Endodermal cell (in vitro differentiated cells): ENCODE results near the gene VWA1. TPM values are rescaled to one million over a fixed set of nuclear protein-coding genes. Genes with fewer than 3 reads are reported as not detected.
A peak's percentile ranks its signal among the peaks of the same experiment; 100 is the strongest.
"Not testable (repeated sequence)": the region's sequence is repeated elsewhere in the genome, so short reads cannot be mapped to it uniquely, and the experiment has no call there.

ENCODE experiments used
- DNase-seq: peaks from one replicate; pipeline ENCODE4 v3.0.0-alpha.2; 2017
- H3K27ac ChIP-seq: 2 replicates; pipeline ENCODE4 v1.5.1; 2013; ENCODE audit warnings: mild to moderate bottlenecking, low read depth, low read length, moderate library complexity
- H3K27me3 ChIP-seq: 2 replicates; pipeline ENCODE4 v1.6.1; 2013; ENCODE audit warnings: mild to moderate bottlenecking, low read length, moderate library complexity; ENCODE audit not compliant: insufficient read depth, control insufficient read depth, poor library complexity, severe bottlenecking
- H3K36me3 ChIP-seq: 2 replicates; pipeline ENCODE4 v1.7.0; 2013; ENCODE audit warnings: mild to moderate bottlenecking, low read length, moderate library complexity; ENCODE audit not compliant: control insufficient read depth, insufficient read depth
- H3K4me1 ChIP-seq: one replicate; pipeline ENCODE4 v1.7.0; 2013; ENCODE audit warnings: low read length; ENCODE audit not compliant: control insufficient read depth, insufficient read depth
- H3K4me3 ChIP-seq: 2 replicates; pipeline ENCODE4 v1.5.1; 2013; ENCODE audit warnings: mild to moderate bottlenecking, low read length, moderate library complexity
- H3K9ac ChIP-seq: 2 replicates; pipeline ENCODE4 v1.6.1; 2013; ENCODE audit warnings: mild to moderate bottlenecking, low read length, moderate library complexity; ENCODE audit not compliant: poor library complexity, severe bottlenecking; ENCODE audit errors: extremely low read depth
- H3K9me3 ChIP-seq: 2 replicates; pipeline ENCODE4 v1.6.1; 2013; ENCODE audit warnings: mild to moderate bottlenecking, low read length, moderate library complexity; ENCODE audit not compliant: control insufficient read depth
- H3K27ac Mint-ChIP-seq: 2 replicates; pipeline ENCODE4 v1.8.0; 2020; ENCODE audit warnings: mixed read lengths
- H3K27me3 Mint-ChIP-seq: 2 replicates; pipeline ENCODE4 v1.8.0; 2021; ENCODE audit warnings: mild to moderate bottlenecking, mixed read lengths; ENCODE audit not compliant: insufficient read depth
- H3K36me3 Mint-ChIP-seq: 2 replicates; pipeline ENCODE4 v1.8.0; 2020; ENCODE audit warnings: low read depth, mixed read lengths
- H3K4me1 Mint-ChIP-seq: 2 replicates; pipeline ENCODE4 v1.8.0; 2020; ENCODE audit warnings: mixed read lengths
- H3K4me3 Mint-ChIP-seq: 2 replicates; pipeline ENCODE4 v1.8.0; 2020; ENCODE audit warnings: mild to moderate bottlenecking, moderate library complexity, mixed read lengths
- H3K9me3 Mint-ChIP-seq: 2 replicates; pipeline ENCODE4 v1.8.0; 2020; ENCODE audit warnings: mild to moderate bottlenecking, mixed read lengths
- WGBS, 2 experiments: methylation state at CpG; one replicate each; pipeline versions ENCODE4 v1.1.5 to v1.1.7; 2013; ENCODE audit warnings: missing lambda C conversion rate in 2 of 2, mixed read lengths in 1 of 2; ENCODE audit not compliant: insufficient coverage in 1 of 2, insufficient read length in 1 of 2; 5-methylcytosine and 5-hydroxymethylcytosine counted together
- total RNA-seq, 2 donors: library from RNA; stranded (reverse); fragmentation: NEBNext Ultra II Directional in 1 of 2; extraction: Animal tissue kit (Norgen Biotek cat#: 25700) in 1 of 2; gene quantifications; 2 replicates in 1 of 2; 3 replicates in 1 of 2; pipeline ENCODE4 v1.2.1, GENCODE V29; 2021
- TF ChIP-seq, protein P1 (sequence below): fragments of 200-600 bp; sonication (generic); conservative IDR thresholded peaks from 2 replicates; pipeline ENCODE4 v1.5.0; 2021; ENCODE audit warnings: antibody characterized with exemption, mild to moderate bottlenecking

Gene VWA1
- total RNA-seq, 2 donors from 2014 or later, result 12.7 to 17.4 TPM

DNA sequence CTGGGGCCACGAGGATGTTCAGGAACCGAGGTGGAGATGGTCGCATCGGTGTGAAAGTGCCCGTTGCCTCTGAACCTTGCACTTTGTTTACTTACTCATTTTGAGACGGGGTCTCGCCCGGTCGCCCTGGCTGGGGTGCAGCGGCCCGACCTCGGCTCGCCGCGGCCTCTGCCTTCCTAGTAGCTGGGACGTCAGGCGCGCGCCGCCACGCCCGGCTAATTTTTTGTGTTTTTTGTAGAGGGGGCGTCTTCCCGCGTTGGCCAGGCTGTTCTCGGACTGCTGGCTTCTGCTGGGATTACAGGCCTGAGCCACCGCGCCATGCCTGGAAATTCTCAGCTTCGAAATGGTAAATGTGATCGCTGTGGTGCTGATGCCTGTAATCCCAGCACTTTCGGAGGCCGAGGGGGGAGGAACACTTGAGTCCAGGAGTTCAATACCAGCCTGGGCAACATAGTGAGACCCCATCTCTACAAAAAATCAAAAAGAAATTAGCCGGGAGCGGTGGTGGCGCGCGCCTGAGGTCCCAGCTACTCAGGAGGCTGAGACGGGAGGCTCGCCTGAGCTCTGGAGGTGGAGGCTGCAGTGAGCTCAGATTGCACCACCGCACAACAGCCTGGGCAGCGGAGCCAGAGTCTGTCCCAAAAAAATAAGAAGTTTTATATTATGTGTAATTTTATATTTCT is 27.7 kb upstream of the VWA1 start:
- peaks cover 29% of the 10 kb centered on the region for H3K36me3 ChIP-seq
- no peaks in the 10 kb centered on the region for H3K4me1 ChIP-seq
- Mint-ChIP-seq H3K27ac (peak overlapping the region; percentile 84), H3K4me3 (peak overlapping the region; percentile 88), H3K9me3 (peaks cover 13% of the 10 kb centered on the region), H3K27me3 (no peaks in the 10 kb centered on the region), H3K4me1 (peaks cover 22% of the 10 kb centered on the region), H3K36me3 (peaks cover 48% of the 10 kb centered on the region)
- H3K9ac ChIP-seq, result peak overlapping the region; percentile 81
- H3K9me3 ChIP-seq, result no peaks in the 10 kb centered on the region
- H3K27me3 ChIP-seq, result no peaks in the 10 kb centered on the region
- peak overlapping the region; percentile 94 for H3K4me3 ChIP-seq
- TF ChIP-seq, protein P1, sequence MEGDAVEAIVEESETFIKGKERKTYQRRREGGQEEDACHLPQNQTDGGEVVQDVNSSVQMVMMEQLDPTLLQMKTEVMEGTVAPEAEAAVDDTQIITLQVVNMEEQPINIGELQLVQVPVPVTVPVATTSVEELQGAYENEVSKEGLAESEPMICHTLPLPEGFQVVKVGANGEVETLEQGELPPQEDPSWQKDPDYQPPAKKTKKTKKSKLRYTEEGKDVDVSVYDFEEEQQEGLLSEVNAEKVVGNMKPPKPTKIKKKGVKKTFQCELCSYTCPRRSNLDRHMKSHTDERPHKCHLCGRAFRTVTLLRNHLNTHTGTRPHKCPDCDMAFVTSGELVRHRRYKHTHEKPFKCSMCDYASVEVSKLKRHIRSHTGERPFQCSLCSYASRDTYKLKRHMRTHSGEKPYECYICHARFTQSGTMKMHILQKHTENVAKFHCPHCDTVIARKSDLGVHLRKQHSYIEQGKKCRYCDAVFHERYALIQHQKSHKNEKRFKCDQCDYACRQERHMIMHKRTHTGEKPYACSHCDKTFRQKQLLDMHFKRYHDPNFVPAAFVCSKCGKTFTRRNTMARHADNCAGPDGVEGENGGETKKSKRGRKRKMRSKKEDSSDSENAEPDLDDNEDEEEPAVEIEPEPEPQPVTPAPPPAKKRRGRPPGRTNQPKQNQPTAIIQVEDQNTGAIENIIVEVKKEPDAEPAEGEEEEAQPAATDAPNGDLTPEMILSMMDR, result peak; percentile 45
- peak; percentile 68 for DNase-seq
- 4 to 7% methylated on average over 29 to 41 of the region's 41 CpGs for WGBS, 2 experiments
- H3K27ac ChIP-seq, result peak overlapping the region; percentile 54

DNA sequence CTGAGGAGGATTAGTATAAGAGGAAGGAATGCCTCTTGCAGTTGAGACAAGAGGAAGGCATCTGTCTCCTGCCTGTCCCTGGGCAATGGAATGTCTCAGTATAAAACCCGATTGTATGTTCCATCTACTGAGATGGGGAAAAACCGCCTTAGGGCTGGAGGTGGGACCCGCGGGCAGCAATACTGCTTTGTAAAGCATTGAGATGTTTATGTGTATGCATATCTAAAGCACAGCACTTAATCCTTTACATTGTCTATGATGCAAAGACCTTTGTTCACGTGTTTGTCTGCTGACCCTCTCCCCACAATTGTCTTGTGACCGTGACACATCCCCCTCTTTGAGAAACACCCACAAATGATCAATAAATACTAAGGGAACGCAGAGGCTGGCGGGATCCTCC is 25.3 kb upstream of the VWA1 start:
- not testable (repeated sequence) for H3K27me3 ChIP-seq, H3K27ac ChIP-seq, DNase-seq, H3K4me1 ChIP-seq, H3K9me3 ChIP-seq, H3K9ac ChIP-seq, H3K27me3 Mint-ChIP-seq, H3K4me3 ChIP-seq
- Mint-ChIP-seq H3K4me1 (peaks cover 24% of the 10 kb centered on the region), H3K9me3 (peaks cover 17% of the 10 kb centered on the region), H3K27ac (peak overlapping the region; percentile 86), H3K4me3 (peak overlapping the region; percentile 31), H3K36me3 (peaks cover 29% of the 10 kb centered on the region)
- peaks cover 13% of the 10 kb centered on the region for H3K36me3 ChIP-seq
- 28 to 58% methylated on average over 5 to 8 of the region's 8 CpGs for WGBS, 2 experiments

DNA sequence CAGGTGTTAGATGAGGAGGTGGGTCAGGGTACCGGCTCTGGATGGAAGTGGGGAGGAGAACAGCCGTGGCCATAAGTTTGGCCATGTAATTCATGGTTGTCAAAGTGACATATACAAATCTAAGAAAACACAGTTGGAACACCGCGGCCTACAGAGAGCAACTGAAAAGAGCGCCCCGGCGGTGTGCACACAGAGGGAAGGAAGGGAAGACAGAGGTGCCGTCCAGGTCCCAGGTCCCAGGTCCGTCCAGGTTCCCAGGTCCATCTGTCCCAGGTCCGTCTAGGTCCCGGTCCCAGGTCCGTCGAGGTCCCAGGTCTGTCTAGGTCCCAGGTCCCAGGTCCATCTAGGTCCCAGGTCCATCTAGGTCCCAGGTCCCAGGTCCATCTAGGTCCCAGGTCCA is 23.9 kb upstream of the VWA1 start:
- Histone ChIP-seq H3K4me1 (no peaks in the 10 kb centered on the region), H3K36me3 (peaks cover 5% of the 10 kb centered on the region), H3K4me3 (no peak overlapping the region), H3K27ac (no peak overlapping the region), H3K27me3 (no peaks in the 10 kb centered on the region), H3K9me3 (no peaks in the 10 kb centered on the region), H3K9ac (no peak overlapping the region)
- WGBS, 2 experiments, result 98 to 100% methylated on average over 7 to 13 of the region's 13 CpGs
- no peak overlapping the region for H3K4me3 Mint-ChIP-seq
- peaks cover 18% of the 10 kb centered on the region for H3K36me3 Mint-ChIP-seq
- peaks cover 17% of the 10 kb centered on the region for H3K9me3 Mint-ChIP-seq
- H3K4me1 Mint-ChIP-seq, result peaks cover 19% of the 10 kb centered on the region
- TF ChIP-seq, protein P1, result no peak
- no peak overlapping the region for H3K27ac Mint-ChIP-seq
- peaks cover 1% of the 10 kb centered on the region for H3K27me3 Mint-ChIP-seq
- no peak for DNase-seq

DNA sequence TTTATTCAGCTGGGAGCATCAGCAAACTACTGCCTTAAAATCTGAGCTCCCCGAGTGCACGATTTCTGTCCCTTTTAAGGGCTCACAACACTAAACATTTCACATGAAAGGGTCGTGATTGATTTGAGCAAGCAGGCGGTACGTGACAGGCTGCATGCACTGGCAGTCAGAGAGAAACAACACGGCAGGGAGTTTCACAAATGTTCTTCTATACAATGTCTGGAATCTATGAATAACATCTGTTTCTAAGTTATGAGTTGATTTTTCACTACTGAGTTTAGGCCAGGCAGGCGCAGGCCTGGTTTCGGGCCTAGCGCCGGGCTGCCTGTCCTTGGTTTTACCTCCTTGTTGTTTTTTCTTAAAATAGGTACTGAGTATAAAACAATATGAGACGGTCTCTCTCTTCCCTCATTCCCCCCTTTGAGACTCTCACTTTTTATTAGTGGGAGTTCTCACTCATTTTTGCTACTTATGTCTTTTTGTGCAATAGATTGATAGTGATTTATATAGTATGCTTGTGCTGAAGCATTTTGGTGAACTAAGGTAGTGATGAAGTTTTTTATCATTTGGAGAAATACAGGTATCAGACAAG is 23.1 kb upstream of the VWA1 start:
- H3K9me3 Mint-ChIP-seq, result peaks cover 17% of the 10 kb centered on the region

More for the DNA sequence above, 23.1 kb upstream of the VWA1 start:
- H3K27ac ChIP-seq, H3K4me3 ChIP-seq, H3K27ac Mint-ChIP-seq, H3K4me1 ChIP-seq, H3K36me3 ChIP-seq, H3K4me3 Mint-ChIP-seq, H3K9me3 ChIP-seq, H3K27me3 ChIP-seq, H3K9ac ChIP-seq, H3K27me3 Mint-ChIP-seq, DNase-seq: not testable (repeated sequence)
- Mint-ChIP-seq H3K36me3 (peaks cover 18% of the 10 kb centered on the region), H3K4me1 (peaks cover 19% of the 10 kb centered on the region)
- WGBS, 2 experiments, result 95 to 98% methylated on average over 10 to 11 of the region's 11 CpGs
